Activated CD4-positive, alpha-beta memory T cell treated with anti-CD3 and anti-CD28 coated beads for 36 hours (primary cell): ENCODE results near the gene CD6. TPM values are rescaled to one million over a fixed set of nuclear protein-coding genes. Genes with fewer than 3 reads are reported as not detected.

Experiments
- CTCF ChIA-PET: fragments of 350-600 bp; sonication (Branson Sonifier 250); formaldehyde crosslinking; loops from one replicate; lab custom pipeline; 2021; ENCODE audit warnings: antibody characterized with exemption, inconsistent platforms; lab: Charles Lee
- POLR2A ChIA-PET: fragments of 350-600 bp; sonication (Branson Sonifier 250); formaldehyde crosslinking; loops from one replicate; lab custom pipeline; 2021; ENCODE audit warnings: antibody characterized with exemption; lab: Charles Lee
- DNase-seq: peaks from one replicate; pipeline ENCODE4 v3.0.0-alpha.2; 2020
- H3K27ac Mint-ChIP-seq: one replicate; pipeline ENCODE4 v1.8.0; 2021; ENCODE audit warnings: mixed read lengths
- H3K27me3 Mint-ChIP-seq: one replicate; pipeline ENCODE4 v1.8.0; 2021; ENCODE audit warnings: mixed read lengths
- H3K36me3 Mint-ChIP-seq: one replicate; pipeline ENCODE4 v1.8.0; 2021; ENCODE audit warnings: mixed read lengths
- H3K4me1 Mint-ChIP-seq: one replicate; pipeline ENCODE4 v1.8.0; 2021; ENCODE audit warnings: low read depth, mixed read lengths
- H3K4me3 Mint-ChIP-seq: one replicate; pipeline ENCODE4 v1.8.0; 2021; ENCODE audit warnings: mild to moderate bottlenecking, mixed read lengths
- H3K9me3 Mint-ChIP-seq: one replicate; pipeline ENCODE4 v1.8.0; 2021; ENCODE audit warnings: mixed read lengths
- intact Hi-C: fragments of 100-400 bp; cut with micrococcal nuclease; formaldehyde crosslinking; loops from one replicate; pipeline ENCODE4 v1.15.1; 2023
- total RNA-seq, 2 experiments: library from RNA; stranded (reverse); gene quantifications; one replicate each; pipeline ENCODE4 v1.2.3, GENCODE V29; 2021

The CD6 gene
- total RNA-seq, 2 experiments from 2014 or later: 271 to 279 TPM

DNA sequence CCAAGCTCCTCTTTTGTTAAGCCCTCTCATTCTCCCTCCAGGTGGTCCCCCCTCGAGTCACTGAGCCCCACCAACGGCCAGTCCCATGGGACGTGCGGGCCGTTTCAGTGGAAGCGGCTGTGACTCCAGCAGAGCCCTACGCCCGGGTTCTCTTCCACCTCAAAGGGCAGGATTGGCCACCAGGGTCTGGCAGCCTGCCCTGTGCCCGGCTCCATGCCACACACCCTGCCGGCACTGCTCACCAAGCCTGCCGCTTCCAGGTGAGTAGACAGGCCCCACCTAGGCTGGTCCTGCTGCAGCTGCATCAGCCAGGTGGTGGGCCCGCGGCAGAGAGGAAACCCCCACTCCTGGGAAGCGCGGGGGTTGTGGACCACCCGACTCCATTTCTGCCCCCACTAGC is 43.9 kb upstream of the CD6 start:
- H3K4me3 Mint-ChIP-seq: no peak overlapping the region
- H3K36me3 Mint-ChIP-seq: peaks cover 6% of the 10 kb centered on the region
- no peak for DNase-seq
- H3K27ac Mint-ChIP-seq: no peak overlapping the region
- peaks cover 27% of the 10 kb centered on the region for H3K27me3 Mint-ChIP-seq
- POLR2A ChIA-PET: no interaction called here
- peaks cover 15% of the 10 kb centered on the region for H3K4me1 Mint-ChIP-seq
- CTCF ChIA-PET: interaction anchor here (1.7 to 2.1 kb wide), 2 partner anchors 12 to 96 kb away, joined by 5 to 6 read pairs; no protein-coding TSS in a partner anchor
- intact Hi-C loops: no loop called here
- no peaks in the 10 kb centered on the region for H3K9me3 Mint-ChIP-seq

DNA sequence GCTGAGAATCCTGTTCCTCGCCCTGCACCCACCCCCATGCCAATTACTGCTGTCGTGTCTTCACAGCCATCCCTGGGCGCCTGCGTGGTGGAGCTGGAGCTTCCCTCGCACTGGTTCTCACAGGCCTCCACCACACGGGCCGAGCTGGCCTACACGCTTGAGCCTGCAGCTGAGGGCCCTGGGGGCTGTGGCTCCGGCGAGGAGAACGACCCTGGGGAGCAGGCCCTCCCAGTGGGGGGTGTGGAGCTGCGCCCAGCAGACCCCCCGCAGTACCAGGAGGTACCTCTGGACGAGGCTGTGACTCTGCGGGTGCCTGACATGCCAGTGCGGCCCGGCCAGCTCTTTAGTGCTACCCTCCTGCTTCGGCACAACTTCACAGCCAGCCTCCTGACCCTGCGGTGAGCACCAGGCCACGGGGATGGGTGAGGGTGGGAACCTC is 42.9 kb upstream of the CD6 start:
- CTCF ChIA-PET: interaction anchor here (1.1 to 2.1 kb wide), 3 partner anchors 13 to 97 kb away, joined by 3 to 6 read pairs (median 5); no protein-coding TSS in a partner anchor
- intact Hi-C loops: no loop called here
- POLR2A ChIA-PET: no interaction called here

GRCh38 chr11:60929764-60930163 is 41.7 kb upstream of the CD6 start:
- no peak overlapping the region for H3K4me3 Mint-ChIP-seq
- H3K27ac Mint-ChIP-seq: no peak overlapping the region
- POLR2A ChIA-PET: no interaction called here
- peaks cover 11% of the 10 kb centered on the region for H3K4me1 Mint-ChIP-seq
- no peaks in the 10 kb centered on the region for H3K9me3 Mint-ChIP-seq
- intact Hi-C loops: no loop called here
- peaks cover 21% of the 10 kb centered on the region for H3K27me3 Mint-ChIP-seq
- no peak for DNase-seq
- CTCF ChIA-PET: interaction anchor here (1.2 kb wide), 1 partner anchor 10 kb away, joined by 3 read pairs; no protein-coding TSS in a partner anchor
- no peaks in the 10 kb centered on the region for H3K36me3 Mint-ChIP-seq

More for the DNA sequence above, 42.9 kb upstream of the CD6 start:
- H3K9me3 Mint-ChIP-seq: no peaks in the 10 kb centered on the region
- DNase-seq: no peak
- peaks cover 15% of the 10 kb centered on the region for H3K4me1 Mint-ChIP-seq
- no peak overlapping the region for H3K27ac Mint-ChIP-seq
- no peaks in the 10 kb centered on the region for H3K36me3 Mint-ChIP-seq
- no peak overlapping the region for H3K4me3 Mint-ChIP-seq
- peaks cover 24% of the 10 kb centered on the region for H3K27me3 Mint-ChIP-seq

DNA sequence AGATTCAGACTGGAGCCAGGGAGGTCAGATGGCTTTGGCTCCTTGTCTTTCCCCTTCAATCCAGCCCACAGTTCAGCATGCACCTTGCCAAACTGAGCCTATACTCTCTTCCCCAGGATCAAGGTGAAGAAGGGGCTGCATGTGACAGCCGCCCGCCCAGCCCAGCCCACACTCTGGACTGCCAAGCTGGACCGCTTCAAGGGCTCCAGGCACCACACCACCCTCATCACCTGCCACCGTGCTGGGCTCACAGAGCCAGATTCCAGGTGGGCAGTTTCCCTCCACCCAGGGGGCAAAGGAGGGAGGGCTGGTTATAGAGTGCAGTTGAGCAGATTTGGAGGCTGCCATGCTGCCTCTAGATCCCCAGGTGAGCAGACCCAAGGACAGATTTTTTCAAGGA is 41.1 kb upstream of the CD6 start:
- ChIA-PET POLR2A (no interaction called here), CTCF (interaction anchor here (1.2 kb wide), 1 partner anchor 10 kb away, joined by 3 read pairs; no protein-coding TSS in a partner anchor)
- Mint-ChIP-seq H3K27ac (no peak overlapping the region), H3K4me1 (peaks cover 6% of the 10 kb centered on the region), H3K4me3 (no peak overlapping the region), H3K36me3 (no peaks in the 10 kb centered on the region), H3K9me3 (no peaks in the 10 kb centered on the region), H3K27me3 (peaks cover 16% of the 10 kb centered on the region)
- DNase-seq: no peak
- intact Hi-C loops: no loop called here

DNA sequence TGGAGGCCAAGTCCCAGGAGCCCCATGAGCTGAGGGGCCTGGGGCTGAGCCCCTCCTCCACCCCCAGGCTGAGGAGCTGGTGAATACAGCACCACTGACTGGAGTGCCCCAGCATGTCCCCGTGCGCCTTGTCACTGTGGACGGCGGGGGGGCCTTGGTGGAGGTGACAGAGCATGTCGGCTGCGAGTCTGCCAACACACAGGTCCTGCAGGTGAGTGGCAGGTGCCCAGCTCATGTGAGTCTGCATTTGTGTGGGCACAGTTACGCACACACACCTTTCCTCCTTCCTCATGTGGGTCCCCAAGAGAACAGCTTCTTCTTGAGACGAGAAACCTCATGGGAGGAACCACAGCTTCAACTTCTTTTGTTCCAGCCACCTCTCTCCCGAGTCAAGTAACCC is 39.6 kb upstream of the CD6 start:
- Mint-ChIP-seq H3K27me3 (peaks cover 4% of the 10 kb centered on the region), H3K27ac (no peak overlapping the region)

GRCh38 chr11:60932605-60933356 is 38.7 kb upstream of the CD6 start:
- Mint-ChIP-seq H3K4me1 (no peaks in the 10 kb centered on the region), H3K27me3 (peaks cover 4% of the 10 kb centered on the region), H3K36me3 (no peaks in the 10 kb centered on the region), H3K4me3 (no peak overlapping the region), H3K27ac (no peak overlapping the region), H3K9me3 (no peaks in the 10 kb centered on the region)
- intact Hi-C loops: no loop called here
- no peak for DNase-seq
- ChIA-PET POLR2A (no interaction called here), CTCF (interaction anchor here (0.5 kb wide), 1 partner anchor 171 kb away, joined by 3 read pairs; no protein-coding TSS in a partner anchor)

More for the DNA sequence above, 39.6 kb upstream of the CD6 start:
- Mint-ChIP-seq H3K4me1 (no peaks in the 10 kb centered on the region), H3K4me3 (no peak overlapping the region), H3K36me3 (no peaks in the 10 kb centered on the region), H3K9me3 (no peaks in the 10 kb centered on the region)
- ChIA-PET CTCF (interaction anchor here (0.9 kb wide), 1 partner anchor 255 kb away, joined by 3 read pairs; no protein-coding TSS in a partner anchor), POLR2A (no interaction called here)
- intact Hi-C loops: no loop called here
- DNase-seq: no peak

DNA sequence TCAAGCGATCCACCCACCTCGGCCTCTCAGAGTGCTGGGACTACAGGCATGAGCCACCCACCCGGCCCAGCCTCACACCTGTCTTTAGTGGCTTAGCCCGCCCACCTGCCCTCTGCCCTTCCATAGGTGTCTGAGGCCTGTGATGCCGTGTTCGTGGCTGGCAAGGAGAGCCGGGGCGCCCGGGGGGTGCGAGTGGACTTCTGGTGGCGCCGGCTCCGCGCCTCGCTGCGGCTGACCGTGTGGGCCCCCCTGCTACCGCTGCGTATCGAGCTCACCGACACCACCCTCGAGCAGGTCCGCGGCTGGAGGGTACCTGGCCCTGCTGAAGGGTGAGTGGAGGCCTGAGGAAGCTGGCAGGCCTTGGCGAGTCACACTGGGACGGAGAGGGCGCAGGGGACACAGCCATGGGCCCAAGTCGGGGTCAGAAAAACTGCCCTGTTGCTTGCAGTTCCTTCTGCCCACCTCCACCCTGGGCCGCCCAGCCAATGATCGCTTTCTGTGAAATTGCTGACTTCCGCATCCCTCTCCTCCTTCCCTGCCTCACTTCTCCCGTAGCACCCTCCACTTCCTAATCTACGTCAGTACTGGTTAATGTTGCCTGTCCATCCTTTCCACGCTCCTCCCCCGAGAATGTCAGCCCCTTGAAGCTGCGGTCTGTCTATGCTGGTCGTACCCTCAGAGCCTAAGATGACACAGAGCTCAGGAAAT is 37.9 kb upstream of the CD6 start:
- peaks cover 4% of the 10 kb centered on the region for H3K27me3 Mint-ChIP-seq
- POLR2A ChIA-PET: no interaction called here
- no peak overlapping the region for H3K27ac Mint-ChIP-seq
- CTCF ChIA-PET: interaction anchor here (0.5 kb wide), 1 partner anchor 172 kb away, joined by 3 read pairs; no protein-coding TSS in a partner anchor
- no peak overlapping the region for H3K4me3 Mint-ChIP-seq
- no peaks in the 10 kb centered on the region for H3K9me3 Mint-ChIP-seq
- H3K36me3 Mint-ChIP-seq: no peaks in the 10 kb centered on the region
- no peaks in the 10 kb centered on the region for H3K4me1 Mint-ChIP-seq
- no peak for DNase-seq
- intact Hi-C loops: no loop called here

- CTCF ChIA-PET: no interaction called here
- no peak overlapping the region for H3K4me3 Mint-ChIP-seq
- no peak for DNase-seq
- no peaks in the 10 kb centered on the region for H3K9me3 Mint-ChIP-seq
- POLR2A ChIA-PET: no interaction called here
- no peaks in the 10 kb centered on the region for H3K4me1 Mint-ChIP-seq
- peaks cover 4% of the 10 kb centered on the region for H3K27me3 Mint-ChIP-seq
- no peaks in the 10 kb centered on the region for H3K36me3 Mint-ChIP-seq
- no peak overlapping the region for H3K27ac Mint-ChIP-seq
- intact Hi-C loops: no loop called here
Measured at GRCh38 chr11:60934124-60934789, 37.2 kb upstream of the CD6 start.

DNA sequence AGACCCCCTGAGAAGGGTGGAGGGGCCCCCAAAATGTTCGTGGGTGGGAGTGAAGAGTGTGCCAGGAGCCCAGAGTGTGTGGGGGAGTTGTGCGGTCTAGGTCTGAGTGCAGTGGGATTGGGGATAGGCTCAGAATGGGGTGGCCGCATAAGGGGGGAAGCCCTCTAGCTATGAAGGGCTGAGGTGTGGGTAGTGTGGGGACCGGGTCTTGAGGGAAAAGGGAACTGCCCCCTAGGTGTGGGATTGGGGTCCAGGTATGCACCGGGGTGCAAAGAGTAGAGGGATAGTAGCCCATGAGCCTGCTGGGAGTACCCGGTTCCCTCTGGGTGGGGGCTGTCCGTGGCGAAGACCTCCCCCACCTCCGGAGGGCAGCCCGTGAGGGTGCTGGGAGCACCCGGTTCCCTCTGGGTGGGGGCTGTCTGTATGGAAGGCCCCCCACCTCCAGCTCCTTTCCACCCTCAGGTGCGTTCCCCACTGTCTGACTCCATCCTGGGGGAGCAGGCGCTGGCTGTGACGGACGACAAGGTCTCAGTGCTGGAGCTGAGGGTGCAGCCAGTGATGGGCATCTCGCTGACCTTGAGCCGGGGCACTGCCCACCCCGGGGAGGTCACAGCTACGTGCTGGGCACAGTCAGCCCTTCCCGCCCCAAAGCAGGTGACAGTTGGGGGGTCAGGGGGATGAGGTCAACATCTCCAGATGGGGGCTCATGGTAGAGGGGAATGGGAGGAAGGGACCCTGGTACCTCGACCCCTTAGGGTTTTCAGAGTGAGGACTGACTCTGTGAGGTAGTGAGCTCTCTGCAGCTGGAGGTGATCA is 36.5 kb upstream of the CD6 start:
- no peak for DNase-seq
- Mint-ChIP-seq H3K9me3 (no peaks in the 10 kb centered on the region), H3K27me3 (peaks cover under 1% of the 10 kb centered on the region), H3K4me1 (peaks cover 2% of the 10 kb centered on the region), H3K27ac (no peak overlapping the region), H3K4me3 (no peak overlapping the region), H3K36me3 (no peaks in the 10 kb centered on the region)
- POLR2A ChIA-PET: no interaction called here
- CTCF ChIA-PET: interaction anchor here (1.3 kb wide), 1 partner anchor 36 kb away, joined by 3 read pairs; no protein-coding TSS in a partner anchor
- intact Hi-C loops: no loop called here

DNA sequence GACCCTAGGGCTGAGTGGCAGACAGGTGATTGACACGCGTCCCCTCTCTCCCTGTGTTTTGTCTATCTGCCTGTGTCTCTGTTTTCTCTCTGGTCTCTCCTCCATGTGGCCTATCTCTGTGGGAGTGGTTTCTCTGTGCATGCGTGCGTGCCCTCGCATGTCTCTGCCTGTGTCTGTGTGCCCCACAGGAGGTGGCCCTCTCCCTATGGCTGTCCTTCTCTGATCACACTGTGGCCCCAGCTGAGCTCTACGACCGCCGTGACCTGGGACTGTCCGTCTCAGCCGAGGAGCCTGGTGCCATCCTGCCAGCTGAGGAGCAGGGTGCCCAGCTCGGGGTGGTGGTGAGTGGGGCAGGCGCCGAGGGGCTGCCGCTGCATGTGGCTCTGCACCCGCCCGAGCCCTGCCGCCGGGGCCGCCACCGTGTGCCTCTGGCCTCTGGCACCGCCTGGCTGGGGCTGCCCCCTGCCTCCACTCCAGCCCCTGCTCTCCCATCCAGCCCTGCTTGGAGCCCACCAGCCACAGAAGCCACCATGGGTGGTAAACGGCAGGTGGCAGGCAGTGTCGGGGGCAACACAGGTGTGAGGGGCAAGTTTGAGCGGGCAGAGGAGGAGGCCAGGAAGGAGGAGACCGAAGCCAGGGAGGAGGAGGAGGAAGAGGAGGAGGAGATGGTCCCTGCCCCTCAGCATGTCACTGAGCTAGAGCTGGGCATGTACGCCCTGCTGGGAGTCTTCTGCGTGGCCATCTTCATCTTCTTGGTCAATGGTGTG is 35.6 kb upstream of the CD6 start:
- Mint-ChIP-seq H3K27ac (no peak overlapping the region), H3K27me3 (no peaks in the 10 kb centered on the region), H3K9me3 (no peaks in the 10 kb centered on the region), H3K4me1 (peaks cover 4% of the 10 kb centered on the region), H3K36me3 (no peaks in the 10 kb centered on the region), H3K4me3 (no peak overlapping the region)
- ChIA-PET CTCF (interaction anchor here (1.3 kb wide), 1 partner anchor 37 kb away, joined by 3 read pairs; no protein-coding TSS in a partner anchor), POLR2A (no interaction called here)
- no peak for DNase-seq
- intact Hi-C loops: no loop called here
